GM12878 (cell line): ENCODE data around the gene MMP11.

ENCODE experiments used
- FOS ChIP-seq: IDR thresholded peaks from 3 replicates; pipeline ENCODE4 v1.6.1; 2011; ENCODE audit warnings: borderline replicate concordance; ENCODE audit not compliant: insufficient read length; ENCODE audit errors: extremely low read depth
- GABPA ChIP-seq: IDR thresholded peaks from 2 replicates; pipeline ENCODE4 v1.6.1; 2014; ENCODE audit warnings: antibody characterized with exemption, low read depth, mild to moderate bottlenecking, inconsistent platforms
- POLR2AphosphoS5 ChIP-seq: IDR thresholded peaks from 2 replicates; pipeline ENCODE4 v1.6.1; 2011; ENCODE audit warnings: mild to moderate bottlenecking, low read length, inconsistent platforms
- SIN3A ChIP-seq: IDR thresholded peaks from 2 replicates; pipeline ENCODE4 v1.6.1; 2012; ENCODE audit warnings: low read depth, low read length, improper control_type of control experiment
- TF ChIP-seq, protein P1 (sequence below), 3 experiments: IDR thresholded peaks in 2 of 3; conservative IDR thresholded peaks in 1 of 3; 2 replicates each; pipeline ENCODE4 v1.5.1; 2011; ENCODE audit warnings: low read depth in 3 of 3, low read length in 3 of 3, mild to moderate bottlenecking in 3 of 3, control low read depth in 2 of 3, moderate library complexity in 2 of 3, inconsistent platforms in 1 of 3, mixed read lengths in 1 of 3; ENCODE audit not compliant: control insufficient read depth in 2 of 3, insufficient read depth in 1 of 3; ENCODE audit errors: extremely low read depth in 1 of 3
- TF ChIP-seq, protein P2 (sequence below): fragments of 450-650 bp; IDR thresholded peaks from 2 replicates; pipeline ENCODE4 v1.6.1; 2017; ENCODE audit warnings: mild to moderate bottlenecking
- TF ChIP-seq, protein P3 (sequence below): fragments of 450-650 bp; IDR thresholded peaks from 2 replicates; pipeline ENCODE4 v1.6.1; 2017; ENCODE audit warnings: mild to moderate bottlenecking, low read depth, inconsistent platforms; ENCODE audit not compliant: poor library complexity, severe bottlenecking

GRCh38 chr22:23779083-23779482 lies 6.4 kb downstream of the MMP11 start:
- TF ChIP-seq POLR2AphosphoS5 (no peak), GABPA (no peak), SIN3A (no peak), FOS (no peak)
- TF ChIP-seq, protein P1, sequence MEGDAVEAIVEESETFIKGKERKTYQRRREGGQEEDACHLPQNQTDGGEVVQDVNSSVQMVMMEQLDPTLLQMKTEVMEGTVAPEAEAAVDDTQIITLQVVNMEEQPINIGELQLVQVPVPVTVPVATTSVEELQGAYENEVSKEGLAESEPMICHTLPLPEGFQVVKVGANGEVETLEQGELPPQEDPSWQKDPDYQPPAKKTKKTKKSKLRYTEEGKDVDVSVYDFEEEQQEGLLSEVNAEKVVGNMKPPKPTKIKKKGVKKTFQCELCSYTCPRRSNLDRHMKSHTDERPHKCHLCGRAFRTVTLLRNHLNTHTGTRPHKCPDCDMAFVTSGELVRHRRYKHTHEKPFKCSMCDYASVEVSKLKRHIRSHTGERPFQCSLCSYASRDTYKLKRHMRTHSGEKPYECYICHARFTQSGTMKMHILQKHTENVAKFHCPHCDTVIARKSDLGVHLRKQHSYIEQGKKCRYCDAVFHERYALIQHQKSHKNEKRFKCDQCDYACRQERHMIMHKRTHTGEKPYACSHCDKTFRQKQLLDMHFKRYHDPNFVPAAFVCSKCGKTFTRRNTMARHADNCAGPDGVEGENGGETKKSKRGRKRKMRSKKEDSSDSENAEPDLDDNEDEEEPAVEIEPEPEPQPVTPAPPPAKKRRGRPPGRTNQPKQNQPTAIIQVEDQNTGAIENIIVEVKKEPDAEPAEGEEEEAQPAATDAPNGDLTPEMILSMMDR (IDR thresholded peaks at IDR 0.05 in 2 of 3, conservative IDR thresholded peaks at IDR 0.05 in 1 of 3; ENCODE audit: control insufficient read depth in 2 of 3, extremely low read depth in 1 of 3, insufficient read depth in 1 of 3, low read depth in 3 of 3, low read length in 3 of 3) = no peak
- TF ChIP-seq, protein P2, sequence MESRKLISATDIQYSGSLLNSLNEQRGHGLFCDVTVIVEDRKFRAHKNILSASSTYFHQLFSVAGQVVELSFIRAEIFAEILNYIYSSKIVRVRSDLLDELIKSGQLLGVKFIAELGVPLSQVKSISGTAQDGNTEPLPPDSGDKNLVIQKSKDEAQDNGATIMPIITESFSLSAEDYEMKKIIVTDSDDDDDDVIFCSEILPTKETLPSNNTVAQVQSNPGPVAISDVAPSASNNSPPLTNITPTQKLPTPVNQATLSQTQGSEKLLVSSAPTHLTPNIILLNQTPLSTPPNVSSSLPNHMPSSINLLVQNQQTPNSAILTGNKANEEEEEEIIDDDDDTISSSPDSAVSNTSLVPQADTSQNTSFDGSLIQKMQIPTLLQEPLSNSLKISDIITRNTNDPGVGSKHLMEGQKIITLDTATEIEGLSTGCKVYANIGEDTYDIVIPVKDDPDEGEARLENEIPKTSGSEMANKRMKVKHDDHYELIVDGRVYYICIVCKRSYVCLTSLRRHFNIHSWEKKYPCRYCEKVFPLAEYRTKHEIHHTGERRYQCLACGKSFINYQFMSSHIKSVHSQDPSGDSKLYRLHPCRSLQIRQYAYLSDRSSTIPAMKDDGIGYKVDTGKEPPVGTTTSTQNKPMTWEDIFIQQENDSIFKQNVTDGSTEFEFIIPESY = no peak
- TF ChIP-seq, protein P3, sequence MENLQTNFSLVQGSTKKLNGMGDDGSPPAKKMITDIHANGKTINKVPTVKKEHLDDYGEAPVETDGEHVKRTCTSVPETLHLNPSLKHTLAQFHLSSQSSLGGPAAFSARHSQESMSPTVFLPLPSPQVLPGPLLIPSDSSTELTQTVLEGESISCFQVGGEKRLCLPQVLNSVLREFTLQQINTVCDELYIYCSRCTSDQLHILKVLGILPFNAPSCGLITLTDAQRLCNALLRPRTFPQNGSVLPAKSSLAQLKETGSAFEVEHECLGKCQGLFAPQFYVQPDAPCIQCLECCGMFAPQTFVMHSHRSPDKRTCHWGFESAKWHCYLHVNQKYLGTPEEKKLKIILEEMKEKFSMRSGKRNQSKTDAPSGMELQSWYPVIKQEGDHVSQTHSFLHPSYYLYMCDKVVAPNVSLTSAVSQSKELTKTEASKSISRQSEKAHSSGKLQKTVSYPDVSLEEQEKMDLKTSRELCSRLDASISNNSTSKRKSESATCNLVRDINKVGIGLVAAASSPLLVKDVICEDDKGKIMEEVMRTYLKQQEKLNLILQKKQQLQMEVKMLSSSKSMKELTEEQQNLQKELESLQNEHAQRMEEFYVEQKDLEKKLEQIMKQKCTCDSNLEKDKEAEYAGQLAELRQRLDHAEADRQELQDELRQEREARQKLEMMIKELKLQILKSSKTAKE = no peak
